Measurements from ENCODE around the gene GPR55. TPM values are rescaled to one million over a fixed set of nuclear protein-coding genes. Genes with fewer than 3 reads are reported as not detected.

The GPR55 gene
- total RNA-seq, 1 donor from 2014 or later: not detected

DNA sequence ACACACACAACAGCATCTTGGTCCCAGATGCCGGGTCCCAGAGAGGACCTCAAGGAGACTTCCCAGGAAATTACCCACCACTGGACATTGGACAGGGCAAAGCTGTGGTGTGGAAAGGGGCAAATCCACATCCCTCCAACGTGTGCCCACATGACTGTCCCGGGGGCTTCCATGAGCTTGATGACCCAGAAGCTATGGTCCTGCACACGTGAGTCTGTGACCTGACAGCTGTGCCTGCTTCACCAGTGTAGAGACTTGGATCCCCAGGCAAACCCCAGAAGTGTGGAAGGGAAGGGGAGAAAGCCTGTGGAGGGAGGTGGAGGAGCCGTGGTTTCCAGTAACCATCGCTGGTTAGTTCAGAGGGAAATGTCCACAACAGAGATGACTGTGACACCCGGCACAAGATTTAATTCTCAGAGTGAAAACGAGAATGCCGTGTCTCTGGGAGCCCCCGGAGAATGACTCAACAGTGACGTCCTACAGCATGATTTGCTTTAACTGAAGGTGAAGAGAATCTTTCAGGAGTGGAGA is 19.1 kb upstream of the GPR55 start:
- no peak for DNase-seq (ENCODE audit: low read depth)
- TF ChIP-seq, protein P1, sequence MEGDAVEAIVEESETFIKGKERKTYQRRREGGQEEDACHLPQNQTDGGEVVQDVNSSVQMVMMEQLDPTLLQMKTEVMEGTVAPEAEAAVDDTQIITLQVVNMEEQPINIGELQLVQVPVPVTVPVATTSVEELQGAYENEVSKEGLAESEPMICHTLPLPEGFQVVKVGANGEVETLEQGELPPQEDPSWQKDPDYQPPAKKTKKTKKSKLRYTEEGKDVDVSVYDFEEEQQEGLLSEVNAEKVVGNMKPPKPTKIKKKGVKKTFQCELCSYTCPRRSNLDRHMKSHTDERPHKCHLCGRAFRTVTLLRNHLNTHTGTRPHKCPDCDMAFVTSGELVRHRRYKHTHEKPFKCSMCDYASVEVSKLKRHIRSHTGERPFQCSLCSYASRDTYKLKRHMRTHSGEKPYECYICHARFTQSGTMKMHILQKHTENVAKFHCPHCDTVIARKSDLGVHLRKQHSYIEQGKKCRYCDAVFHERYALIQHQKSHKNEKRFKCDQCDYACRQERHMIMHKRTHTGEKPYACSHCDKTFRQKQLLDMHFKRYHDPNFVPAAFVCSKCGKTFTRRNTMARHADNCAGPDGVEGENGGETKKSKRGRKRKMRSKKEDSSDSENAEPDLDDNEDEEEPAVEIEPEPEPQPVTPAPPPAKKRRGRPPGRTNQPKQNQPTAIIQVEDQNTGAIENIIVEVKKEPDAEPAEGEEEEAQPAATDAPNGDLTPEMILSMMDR (conservative IDR thresholded peaks at IDR 0.05; ENCODE audit: low read depth, low read length): no peak
- H3K4me3 ChIP-seq (ENCODE audit: low read depth, low read length): no peak overlapping the region

DNA sequence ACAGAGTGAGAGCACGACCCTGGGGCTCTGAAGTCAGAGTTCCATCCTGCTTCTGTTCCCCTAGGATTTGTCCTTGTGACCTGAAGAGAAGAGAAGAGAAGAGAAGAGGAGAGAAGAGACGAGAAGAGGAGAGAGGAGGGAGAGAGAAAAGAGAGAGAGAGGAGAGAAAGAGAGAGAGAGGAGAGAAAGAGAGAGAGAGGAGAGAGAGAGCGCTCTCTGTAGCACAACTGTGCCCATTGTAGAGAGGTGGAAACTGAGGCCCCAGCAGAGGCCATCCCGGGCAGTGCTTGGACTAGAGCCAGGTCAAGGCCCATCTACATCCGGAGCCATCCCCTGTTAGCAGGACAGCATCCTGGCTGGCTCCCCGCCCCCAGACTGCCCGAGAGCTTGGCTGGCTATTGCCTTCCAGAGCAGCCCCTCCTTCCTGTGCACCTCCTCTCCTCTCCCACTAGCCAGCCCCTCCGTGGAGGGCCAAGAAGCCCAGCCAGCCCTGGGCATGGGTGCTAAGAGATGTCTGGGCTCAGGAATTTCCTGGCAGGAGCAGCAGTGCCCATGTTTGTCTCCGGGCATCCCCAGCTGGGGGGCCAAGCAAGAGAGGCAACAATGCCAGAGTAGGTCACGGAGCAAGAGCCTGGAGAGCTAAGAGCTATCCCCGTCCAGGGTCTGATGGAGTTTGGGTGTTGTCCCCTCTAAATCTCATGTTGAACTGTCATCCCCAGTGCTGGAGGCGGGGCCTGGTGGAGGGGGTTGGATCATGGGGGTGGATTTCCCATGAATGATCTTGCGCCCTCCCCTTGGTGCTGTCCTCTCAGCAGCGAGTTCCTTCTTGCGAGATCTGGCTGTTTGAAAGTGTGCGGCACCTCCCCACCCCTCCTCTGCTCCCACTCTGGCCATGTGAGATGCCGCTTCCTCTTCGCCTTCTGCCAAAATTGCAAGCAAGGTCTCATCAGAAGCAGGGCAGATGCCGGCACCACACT is 18.2 kb upstream of the GPR55 start:
- TF ChIP-seq, protein P1 (conservative IDR thresholded peaks at IDR 0.05; ENCODE audit: low read depth, low read length): no peak
- no peak for DNase-seq (ENCODE audit: low read depth)
- no peak overlapping the region for H3K4me3 ChIP-seq (ENCODE audit: low read depth, low read length)

DNA sequence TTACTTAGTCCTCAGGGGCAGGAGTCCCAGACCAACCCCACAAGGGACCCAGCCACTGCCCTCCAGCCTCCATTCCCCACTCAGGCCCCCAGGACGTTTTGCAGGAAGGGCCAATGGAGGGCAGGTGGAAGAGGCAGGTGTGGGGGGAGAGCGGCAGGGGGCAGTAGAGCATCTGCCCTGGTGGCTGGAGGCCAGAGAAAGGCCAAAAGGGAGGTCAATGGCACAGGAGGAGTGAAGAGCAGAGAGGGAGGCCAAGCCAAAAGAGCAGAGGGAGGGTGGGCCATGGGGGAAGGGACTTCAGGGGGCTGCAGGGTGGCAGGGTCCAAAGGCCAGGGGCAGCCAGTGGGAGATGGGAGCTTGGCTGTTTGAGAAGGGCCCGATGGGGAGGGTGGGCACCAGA is 17.3 kb upstream of the GPR55 start:
- TF ChIP-seq, protein P1 (conservative IDR thresholded peaks at IDR 0.05; ENCODE audit: low read depth, low read length): no peak
- no peak for DNase-seq (ENCODE audit: low read depth)

DNA sequence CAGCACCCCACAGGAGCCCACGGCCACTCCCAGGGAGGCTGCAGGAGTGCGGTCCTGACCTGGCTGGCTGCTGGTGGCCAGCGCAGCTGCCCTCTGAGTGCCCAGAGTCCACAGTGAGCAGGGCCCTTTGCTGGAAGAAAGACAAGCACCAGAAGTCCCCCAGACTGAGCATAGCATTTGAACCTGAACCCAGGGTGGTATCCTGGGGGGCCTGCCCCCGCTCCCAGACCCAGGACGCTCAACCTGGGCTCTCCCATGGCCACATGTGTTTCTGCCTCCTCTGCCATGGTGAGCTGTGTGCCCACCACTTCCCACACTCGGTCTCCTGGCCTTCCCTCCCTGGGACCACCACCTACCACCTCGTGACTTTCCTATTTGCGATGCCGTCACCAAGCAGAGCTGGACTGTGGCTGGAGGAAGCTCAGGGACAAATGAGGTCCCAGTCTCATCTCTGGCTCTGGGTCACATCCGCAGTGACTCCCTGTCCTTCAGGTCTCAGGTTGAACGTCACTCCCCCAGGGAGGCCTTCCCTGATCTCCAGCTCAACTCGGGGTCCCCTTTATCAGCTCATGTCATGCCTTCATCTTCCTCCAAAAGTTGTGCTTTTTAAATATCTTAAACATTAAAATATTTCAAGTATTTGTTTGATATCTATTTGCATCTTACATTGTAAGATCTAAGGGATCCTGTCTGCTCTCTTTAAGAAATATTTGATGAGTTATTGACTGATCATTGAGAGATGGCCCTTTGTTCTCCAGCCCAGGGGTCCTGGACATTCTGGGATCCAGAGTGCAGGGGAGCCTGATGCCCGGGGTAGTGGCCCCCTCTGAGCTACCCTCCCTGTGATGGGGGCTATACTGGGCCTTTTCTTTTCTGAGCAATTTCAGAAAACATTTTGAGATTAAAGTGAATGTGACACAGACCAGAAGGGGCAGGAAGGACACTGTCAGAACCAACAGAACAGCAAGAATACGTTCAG is 16.4 kb upstream of the GPR55 start:
- DNase-seq (ENCODE audit: low read depth): no peak
- TF ChIP-seq, protein P1 (conservative IDR thresholded peaks at IDR 0.05; ENCODE audit: low read depth, low read length): no peak
- H3K4me3 ChIP-seq (ENCODE audit: low read depth, low read length): no peak overlapping the region

More for the DNA sequence above, 17.3 kb upstream of the GPR55 start:
- H3K4me3 ChIP-seq (ENCODE audit: low read depth, low read length): no peak overlapping the region

DNA sequence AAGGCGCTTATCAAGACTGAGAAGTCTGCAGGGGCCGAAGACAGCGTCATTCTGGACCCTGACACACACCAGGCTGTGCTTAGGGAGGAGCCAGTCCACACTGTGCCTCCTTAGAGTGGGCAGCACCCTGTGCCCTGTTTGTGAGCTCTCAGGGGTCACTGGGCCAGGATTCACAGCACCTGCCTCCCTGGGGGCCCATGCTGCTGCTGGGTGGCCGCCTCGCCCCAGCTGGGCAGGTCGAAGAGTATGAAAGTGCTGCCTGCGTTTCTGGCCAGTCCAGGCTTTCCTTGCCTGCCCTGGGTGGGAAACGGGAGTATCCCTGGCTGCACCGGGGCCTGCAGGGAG is 15.4 kb upstream of the GPR55 start:
- TF ChIP-seq, protein P1 (conservative IDR thresholded peaks at IDR 0.05; ENCODE audit: low read depth, low read length): no peak
- no peak for DNase-seq (ENCODE audit: low read depth)
- no peak overlapping the region for H3K4me3 ChIP-seq (ENCODE audit: low read depth, low read length)

DNA sequence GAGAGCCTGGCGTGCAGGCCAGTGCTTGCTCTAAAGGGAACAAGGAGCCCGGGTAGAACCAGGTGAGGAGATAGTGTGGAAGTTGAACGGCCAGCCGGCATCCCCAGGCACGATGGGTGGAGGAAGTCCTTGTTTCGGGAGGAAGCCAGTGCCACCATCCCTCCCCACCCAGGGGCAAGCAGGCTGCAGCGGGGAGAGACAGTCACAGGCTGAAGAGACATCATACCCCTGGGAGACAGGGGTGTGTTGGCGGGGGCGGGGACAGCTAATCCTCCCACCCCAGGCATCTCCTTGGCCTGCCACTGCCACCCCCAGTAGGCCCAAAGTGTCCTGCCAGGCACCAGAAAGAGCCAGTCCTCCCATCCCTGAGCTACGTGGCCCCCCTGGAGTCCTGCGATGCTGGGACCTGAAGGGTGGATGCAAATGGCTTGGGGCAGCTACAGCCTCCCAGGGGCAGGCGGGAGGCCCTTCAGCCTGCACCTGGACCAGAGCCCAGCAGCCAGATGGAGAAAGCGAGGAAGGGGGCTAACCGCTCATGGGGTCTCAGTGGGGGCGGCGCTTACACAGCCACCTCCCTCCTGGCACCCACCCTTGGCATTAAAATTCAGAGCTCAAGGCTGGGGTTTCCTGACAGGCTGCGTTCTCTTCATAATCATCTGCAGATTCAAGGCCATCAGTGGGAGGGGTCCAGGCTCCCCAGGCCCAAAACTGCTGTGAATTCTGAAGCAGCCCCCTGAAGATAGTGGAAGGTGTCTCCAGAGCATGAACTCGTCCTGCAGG is 14.8 kb upstream of the GPR55 start:
- TF ChIP-seq, protein P1 (conservative IDR thresholded peaks at IDR 0.05; ENCODE audit: low read depth, low read length): no peak
- no peak for DNase-seq (ENCODE audit: low read depth)
- no peak overlapping the region for H3K4me3 ChIP-seq (ENCODE audit: low read depth, low read length)
